ENCODE results near the gene DTX3. TPM values are rescaled to one million over a fixed set of nuclear protein-coding genes. Genes with fewer than 3 reads are reported as not detected.

DTX3 gene
- total RNA-seq, 1 experiment from 2014 or later, result 57.0 TPM

GRCh38 chr12:57579677-57580465 lies 24.8 kb upstream of the DTX3 start:
- ChIA-PET POLR2A (no interaction called here), CTCF (interaction anchor here (0.8 kb wide), 1 partner anchor 16 kb away, joined by 3 read pairs; no protein-coding TSS in a partner anchor)
- H3K36me3 Mint-ChIP-seq, result peaks cover 44% of the 10 kb centered on the region
- H3K27ac Mint-ChIP-seq, result no peak overlapping the region
- TF ChIP-seq HMGXB4 (CRISPR knock-in tag; IDR thresholded peaks at IDR 0.05), result no peak
- no peak for TF ChIP-seq GABPB1 (CRISPR knock-in tag; IDR thresholded peaks at IDR 0.05)
- no peak for TF ChIP-seq MLX (CRISPR knock-in tag; IDR thresholded peaks at IDR 0.05)
- TF ChIP-seq IRF1 (CRISPR knock-in tag; IDR thresholded peaks at IDR 0.05), result no peak
- no peak for TF ChIP-seq TEAD1 (CRISPR knock-in tag; IDR thresholded peaks at IDR 0.05)
- no peak for TF ChIP-seq ZNF423 (CRISPR knock-in tag; IDR thresholded peaks at IDR 0.05)
- no peak for TF ChIP-seq STAT6 (CRISPR knock-in tag; conservative IDR thresholded peaks at IDR 0.05; ENCODE audit: low read depth)
- TF ChIP-seq E2F4 (CRISPR knock-in tag; IDR thresholded peaks at IDR 0.05; ENCODE audit: borderline replicate concordance, low read depth), result no peak
- TF ChIP-seq ZMAT4 (CRISPR knock-in tag; IDR thresholded peaks at IDR 0.05), result no peak
- TF ChIP-seq ZSCAN18 (CRISPR knock-in tag; IDR thresholded peaks at IDR 0.05), result no peak
- no peak for TF ChIP-seq FOXP1 (CRISPR knock-in tag; IDR thresholded peaks at IDR 0.05; ENCODE audit: borderline replicate concordance)
- TF ChIP-seq CREB1 (CRISPR knock-in tag; IDR thresholded peaks at IDR 0.05), result no peak
- TF ChIP-seq ZNF281 (CRISPR knock-in tag; IDR thresholded peaks at IDR 0.05), result no peak
- no peak overlapping the region for H3K4me3 Mint-ChIP-seq
- no peak for DNase-seq (ENCODE audit: low spot score)
- H3K9me3 Mint-ChIP-seq, result no peaks in the 10 kb centered on the region
- H3K27me3 Mint-ChIP-seq (ENCODE audit: low read depth), result peaks cover 3% of the 10 kb centered on the region; the same call in 1 of the 2 replicates
- H3K4me1 Mint-ChIP-seq, result no peaks in the 10 kb centered on the region; the same call in 1 of the 2 replicates
- no peak for ATAC-seq
